ENCODE measurements around the gene N4BP2L2. TPM values are rescaled to one million over a fixed set of nuclear protein-coding genes. Genes with fewer than 3 reads are reported as not detected.

The N4BP2L2 gene
- total RNA-seq, 1 experiment from 2014 or later = 92.7 TPM

DNA sequence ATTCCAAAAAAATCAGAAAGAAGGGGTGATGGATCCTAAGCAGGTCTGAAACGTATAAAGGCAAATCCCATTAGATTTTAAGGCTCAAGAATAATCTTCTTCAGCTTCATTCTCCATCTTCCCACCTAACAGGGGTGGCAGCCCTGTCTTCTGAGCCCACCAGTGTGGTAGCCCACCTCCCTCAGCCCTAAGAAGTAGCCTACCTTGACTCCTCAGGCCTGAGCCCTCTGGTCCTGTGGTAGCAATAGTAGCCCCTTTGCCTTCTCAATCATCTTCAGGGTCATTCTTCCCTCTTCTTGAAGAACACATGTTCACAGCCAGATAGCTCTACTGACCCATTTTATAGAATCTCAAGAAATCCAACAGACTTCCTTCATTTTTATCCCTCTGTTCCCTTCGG lies 33.7 kb downstream of the N4BP2L2 start (continued):
- TF ChIP-seq, protein P1, sequence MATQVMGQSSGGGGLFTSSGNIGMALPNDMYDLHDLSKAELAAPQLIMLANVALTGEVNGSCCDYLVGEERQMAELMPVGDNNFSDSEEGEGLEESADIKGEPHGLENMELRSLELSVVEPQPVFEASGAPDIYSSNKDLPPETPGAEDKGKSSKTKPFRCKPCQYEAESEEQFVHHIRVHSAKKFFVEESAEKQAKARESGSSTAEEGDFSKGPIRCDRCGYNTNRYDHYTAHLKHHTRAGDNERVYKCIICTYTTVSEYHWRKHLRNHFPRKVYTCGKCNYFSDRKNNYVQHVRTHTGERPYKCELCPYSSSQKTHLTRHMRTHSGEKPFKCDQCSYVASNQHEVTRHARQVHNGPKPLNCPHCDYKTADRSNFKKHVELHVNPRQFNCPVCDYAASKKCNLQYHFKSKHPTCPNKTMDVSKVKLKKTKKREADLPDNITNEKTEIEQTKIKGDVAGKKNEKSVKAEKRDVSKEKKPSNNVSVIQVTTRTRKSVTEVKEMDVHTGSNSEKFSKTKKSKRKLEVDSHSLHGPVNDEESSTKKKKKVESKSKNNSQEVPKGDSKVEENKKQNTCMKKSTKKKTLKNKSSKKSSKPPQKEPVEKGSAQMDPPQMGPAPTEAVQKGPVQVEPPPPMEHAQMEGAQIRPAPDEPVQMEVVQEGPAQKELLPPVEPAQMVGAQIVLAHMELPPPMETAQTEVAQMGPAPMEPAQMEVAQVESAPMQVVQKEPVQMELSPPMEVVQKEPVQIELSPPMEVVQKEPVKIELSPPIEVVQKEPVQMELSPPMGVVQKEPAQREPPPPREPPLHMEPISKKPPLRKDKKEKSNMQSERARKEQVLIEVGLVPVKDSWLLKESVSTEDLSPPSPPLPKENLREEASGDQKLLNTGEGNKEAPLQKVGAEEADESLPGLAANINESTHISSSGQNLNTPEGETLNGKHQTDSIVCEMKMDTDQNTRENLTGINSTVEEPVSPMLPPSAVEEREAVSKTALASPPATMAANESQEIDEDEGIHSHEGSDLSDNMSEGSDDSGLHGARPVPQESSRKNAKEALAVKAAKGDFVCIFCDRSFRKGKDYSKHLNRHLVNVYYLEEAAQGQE (IDR thresholded peaks at IDR 0.05; ENCODE audit: low read depth) = no peak
- TF ChIP-seq, protein P2, sequence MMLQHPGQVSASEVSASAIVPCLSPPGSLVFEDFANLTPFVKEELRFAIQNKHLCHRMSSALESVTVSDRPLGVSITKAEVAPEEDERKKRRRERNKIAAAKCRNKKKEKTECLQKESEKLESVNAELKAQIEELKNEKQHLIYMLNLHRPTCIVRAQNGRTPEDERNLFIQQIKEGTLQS (IDR thresholded peaks at IDR 0.05) = no peak
- TF ChIP-seq RAD21 (IDR thresholded peaks at IDR 0.05; ENCODE audit: low read depth) = no peak
- no peak for TF ChIP-seq YY1 (IDR thresholded peaks at IDR 0.05; ENCODE audit: extremely low read depth, insufficient replicate concordance, low read depth, low read length)

DNA sequence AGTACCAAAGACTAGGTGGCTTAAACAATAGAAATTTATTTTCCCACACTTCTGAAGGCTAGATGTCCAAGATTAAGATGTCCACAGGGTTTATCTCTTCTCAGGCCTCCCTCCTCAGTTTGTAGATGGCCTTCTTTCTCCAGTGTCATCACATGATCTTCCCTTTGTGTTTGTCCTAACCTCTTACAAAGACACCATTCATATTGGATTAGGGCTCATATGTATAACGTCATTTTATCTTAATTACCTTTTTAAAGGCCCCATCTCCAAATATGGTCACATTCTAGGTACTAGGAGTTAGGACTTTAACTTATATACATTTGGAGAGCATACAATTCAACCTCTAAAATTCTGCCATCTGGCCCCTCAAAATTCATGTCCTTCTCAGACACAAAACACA lies 34.3 kb downstream of the N4BP2L2 start:
- Histone ChIP-seq H3K4me3 (replicated peaks in 1 of 2; ENCODE audit: low read depth in 1 of 2, low read length in 2 of 2) (no peak overlapping the region), H3K27ac (ENCODE audit: low read depth, low read length) (no peak overlapping the region), H4K20me1 (ENCODE audit: insufficient read depth) (no peaks in the 10 kb centered on the region), H3K9me2 (ENCODE audit: insufficient read depth) (no peaks in the 10 kb centered on the region), H3K79me2 (ENCODE audit: insufficient read depth, low read length) (no peaks in the 10 kb centered on the region), H3K4me2 (ENCODE audit: low read length) (no peak overlapping the region), H3K9ac (ENCODE audit: low read length) (no peak overlapping the region), H3K36me3 (ENCODE audit: control insufficient read depth in 1 of 2, insufficient read depth in 2 of 2, low read length in 2 of 2) (no peaks in the 10 kb centered on the region), H2AFZ (ENCODE audit: low read depth, low read length, poor library complexity, severe bottlenecking) (no peak overlapping the region), H3K27me3 (ENCODE audit: insufficient read depth, low read length) (no peaks in the 10 kb centered on the region), H3K9me3 (ENCODE audit: control insufficient read depth in 1 of 2, insufficient read depth in 1 of 2, low read depth in 1 of 2, low read length in 2 of 2) (no peaks in the 10 kb centered on the region), H3K4me1 (ENCODE audit: control insufficient read depth in 1 of 2, insufficient read depth in 2 of 2, low read length in 2 of 2) (no peaks in the 10 kb centered on the region)
- ChIA-PET RAD21 (ENCODE audit: low non-redundant PET in 1 of 2, low total read pairs in 2 of 2, uncharacterized antibody in 2 of 2, unreplicated experiment in 2 of 2) (no interaction called here), POLR2A (no interaction called here), CTCF (no interaction called here)
- intact Hi-C loops (cut with micrococcal nuclease) = no loop called here
- BruUV-seq (replicated peaks) = no TSS peak
- DNase-seq (ENCODE audit: low read depth, low spot score) = no peak
- TF ChIP-seq, protein P1 (IDR thresholded peaks at IDR 0.05; ENCODE audit: low read depth) = no peak
- TF ChIP-seq CBX3 (IDR thresholded peaks at IDR 0.05; ENCODE audit: low read depth) (no peak), YY1 (IDR thresholded peaks at IDR 0.05; ENCODE audit: extremely low read depth, insufficient replicate concordance, low read depth, low read length) (no peak), ZNF274 (IDR thresholded peaks at IDR 0.05; ENCODE audit: low read depth, low read length) (no peak), EZH2phosphoT487 (IDR thresholded peaks at IDR 0.05; ENCODE audit: borderline replicate concordance) (no peak)
- ATAC-seq = no peak

All from HCT116 (cell line).